Esophagus (tissue), 2 donors: ENCODE data around the gene NUFIP2. TPM values are rescaled to one million over a fixed set of nuclear protein-coding genes. Genes with fewer than 3 reads are reported as not detected.
"Not testable (repeated sequence)": the region's sequence is repeated elsewhere in the genome, so short reads cannot be mapped to it uniquely, and the experiment has no call there.

Source experiments
- H3K27ac ChIP-seq, 2 donors: one replicate each; pipeline ENCODE4 v1.5.1; 2013; ENCODE audit warnings: low read depth in 2 of 2, mild to moderate bottlenecking in 2 of 2, inconsistent platforms in 1 of 2, low read length in 1 of 2, moderate library complexity in 1 of 2
- H3K27me3 ChIP-seq, 2 donors: one replicate each; pipeline ENCODE4 v1.6.1; 2013; ENCODE audit warnings: low read length in 2 of 2, control low read depth in 1 of 2, mild to moderate bottlenecking in 1 of 2; ENCODE audit not compliant: insufficient read depth in 2 of 2, control insufficient read depth in 1 of 2
- H3K36me3 ChIP-seq, 2 donors: one replicate each; pipeline ENCODE4 v1.6.1; 2013; ENCODE audit warnings: low read length in 1 of 2; ENCODE audit not compliant: control insufficient read depth in 2 of 2, insufficient read depth in 2 of 2
- H3K4me1 ChIP-seq, 2 donors: one replicate each; pipeline ENCODE4 v1.6.1; 2013; ENCODE audit warnings: low read length in 1 of 2; ENCODE audit not compliant: control insufficient read depth in 2 of 2, insufficient read depth in 2 of 2
- H3K4me3 ChIP-seq, 2 donors: one replicate each; pipeline ENCODE4 v1.5.1; 2013; ENCODE audit warnings: low read length in 2 of 2, mild to moderate bottlenecking in 2 of 2, low read depth in 1 of 2, moderate library complexity in 1 of 2
- H3K9me3 ChIP-seq, 2 donors: one replicate each; pipeline ENCODE4 v1.6.1; 2013; ENCODE audit warnings: mild to moderate bottlenecking in 2 of 2, low read depth in 1 of 2, low read length in 1 of 2, moderate library complexity in 1 of 2; ENCODE audit not compliant: control insufficient read depth in 2 of 2, insufficient read depth in 1 of 2
- WGBS, 2 donors: extraction: QIAGEN DNeasy Blood & Tissue Kit; methylation state at CpG; one replicate each; pipeline ENCODE4 v1.1.7; 2013; 5-methylcytosine and 5-hydroxymethylcytosine counted together
- polyA plus RNA-seq, 2 donors: library from polyadenylated mRNA; stranded (reverse); fragments of 200-250 nt; gene quantifications; one replicate each; pipeline ENCODE4 v1.2.3, GENCODE V29; 2013
- donor health status: healthy with polysubstance abuse.
- donor health status: Bipolar disorder and iron deficiency.

Gene NUFIP2
- polyA plus RNA-seq, 2 donors = 7.0 to 7.5 TPM

DNA sequence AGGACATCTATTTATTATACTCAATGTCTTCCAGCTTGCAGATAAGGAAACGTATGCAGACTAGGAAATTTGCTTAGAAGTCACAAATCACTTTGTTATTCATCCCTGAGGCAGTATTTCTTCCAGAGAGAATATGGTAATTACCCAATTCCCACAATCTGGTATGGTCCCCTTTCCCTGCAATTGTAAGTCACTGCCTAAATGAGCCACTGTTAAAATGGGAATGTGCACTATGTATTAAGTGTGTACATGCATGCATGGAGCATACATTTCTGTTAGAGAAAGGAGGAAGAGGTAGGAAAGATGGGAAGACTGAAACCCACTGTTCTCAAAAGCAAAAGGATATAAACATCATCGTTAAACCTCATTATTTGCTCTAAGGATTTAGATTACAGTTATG is 10.0 kb downstream of the NUFIP2 start:
- 50 to 56% methylated on average over 2 of the region's 2 CpGs for WGBS, 2 donors
- no peaks in the 10 kb centered on the region for H3K27me3 ChIP-seq
- peaks cover 13 to 24% of the 10 kb centered on the region in 2 donors for H3K36me3 ChIP-seq
- no peaks in the 10 kb centered on the region for H3K9me3 ChIP-seq
- peaks cover 2 to 3% of the 10 kb centered on the region in 2 donors for H3K4me1 ChIP-seq
- no peak overlapping the region for H3K27ac ChIP-seq
- H3K4me3 ChIP-seq = no peak overlapping the region

DNA sequence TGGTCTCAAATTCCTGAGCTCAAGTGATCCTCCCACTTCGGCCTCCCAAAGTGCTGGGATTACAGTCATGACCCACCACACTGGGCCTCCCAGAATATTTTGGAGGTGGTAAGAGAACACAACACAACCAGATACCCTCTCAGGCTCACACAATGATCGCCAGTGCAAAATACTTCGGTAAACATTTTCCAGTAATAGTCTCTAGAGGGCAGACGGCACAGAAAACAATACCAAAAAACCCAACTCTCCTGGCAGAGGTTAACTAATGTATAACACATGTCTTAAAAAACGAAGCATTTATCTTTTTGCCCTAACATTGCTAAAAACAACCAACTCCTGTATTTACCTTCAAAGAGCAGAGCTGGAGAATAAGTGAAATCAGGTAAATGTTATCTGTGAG is 10.5 kb downstream of the NUFIP2 start:
- H3K27ac ChIP-seq = no peak overlapping the region
- peaks cover 13 to 22% of the 10 kb centered on the region in 2 donors for H3K36me3 ChIP-seq
- H3K27me3 ChIP-seq = no peaks in the 10 kb centered on the region
- H3K4me1 ChIP-seq = peaks cover 2 to 3% of the 10 kb centered on the region in 2 donors
- 60 to 62% methylated on average over 5 of the region's 5 CpGs for WGBS, 2 donors
- no peak overlapping the region for H3K4me3 ChIP-seq
- H3K9me3 ChIP-seq = no peaks in the 10 kb centered on the region

DNA sequence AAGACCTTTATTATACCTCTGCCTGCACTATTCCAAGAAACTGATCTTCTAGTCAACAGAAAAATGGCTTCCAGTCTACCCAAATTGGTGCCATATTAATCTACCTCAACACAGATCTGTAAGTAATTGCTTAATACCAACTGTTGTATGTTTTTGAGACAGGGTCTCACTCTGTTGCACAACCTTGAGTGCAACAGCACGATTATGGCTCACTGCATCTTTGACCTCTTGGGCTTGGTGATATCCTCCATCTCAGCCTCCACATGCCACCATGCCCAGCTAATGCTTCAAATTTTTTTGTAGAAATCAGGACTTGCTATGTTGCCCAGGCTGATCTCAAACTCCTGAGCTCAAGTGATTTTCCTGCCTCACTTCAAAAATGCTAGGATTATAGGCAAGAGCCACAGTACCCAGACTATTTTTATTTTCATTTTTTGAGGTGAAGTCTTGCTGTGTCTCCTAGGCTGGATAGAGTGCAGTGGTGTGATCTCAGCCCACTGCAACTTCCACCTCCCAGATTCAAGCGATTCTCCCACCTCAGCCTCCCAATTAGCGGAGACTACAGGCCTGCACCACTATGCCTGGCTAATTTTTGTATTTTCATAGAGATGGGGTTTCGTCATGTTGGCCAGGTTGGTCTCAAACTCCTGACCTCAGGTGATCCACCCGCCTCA is 14.4 kb downstream of the NUFIP2 start:
- peaks cover 3 to 13% of the 10 kb centered on the region in 2 donors for H3K36me3 ChIP-seq
- no peak overlapping the region for H3K27ac ChIP-seq
- no peaks in the 10 kb centered on the region for H3K9me3 ChIP-seq
- H3K4me3 ChIP-seq = no peak overlapping the region
- H3K27me3 ChIP-seq = no peaks in the 10 kb centered on the region
- peaks cover 2 to 6% of the 10 kb centered on the region in 2 donors for H3K4me1 ChIP-seq
- 97 to 99% methylated on average over 5 of the region's 5 CpGs for WGBS, 2 donors

DNA sequence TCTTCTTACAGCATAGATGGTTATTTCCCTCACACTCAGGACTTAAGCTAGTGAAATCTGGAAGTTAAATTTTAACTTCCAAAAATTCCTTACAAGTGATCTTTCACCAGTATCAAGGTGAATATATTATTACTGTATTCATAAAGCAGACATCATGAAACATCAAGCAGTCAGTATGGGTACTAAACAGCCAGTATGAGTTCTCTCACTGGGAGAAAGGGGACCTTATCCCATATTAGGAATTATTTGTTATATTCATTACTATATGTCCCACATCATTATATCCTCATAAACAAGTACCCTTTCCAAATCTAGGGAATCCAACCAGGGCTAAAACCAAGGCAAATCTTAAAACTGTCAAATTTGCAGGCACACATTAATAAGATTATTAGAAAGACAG is 15.3 kb downstream of the NUFIP2 start:
- H3K4me3 ChIP-seq = no peak overlapping the region
- no peaks in the 10 kb centered on the region for H3K27me3 ChIP-seq
- H3K9me3 ChIP-seq = no peaks in the 10 kb centered on the region
- no peak overlapping the region for H3K27ac ChIP-seq
- peaks cover 3 to 16% of the 10 kb centered on the region in 2 donors for H3K36me3 ChIP-seq
- peaks cover 2 to 6% of the 10 kb centered on the region in 2 donors for H3K4me1 ChIP-seq

DNA sequence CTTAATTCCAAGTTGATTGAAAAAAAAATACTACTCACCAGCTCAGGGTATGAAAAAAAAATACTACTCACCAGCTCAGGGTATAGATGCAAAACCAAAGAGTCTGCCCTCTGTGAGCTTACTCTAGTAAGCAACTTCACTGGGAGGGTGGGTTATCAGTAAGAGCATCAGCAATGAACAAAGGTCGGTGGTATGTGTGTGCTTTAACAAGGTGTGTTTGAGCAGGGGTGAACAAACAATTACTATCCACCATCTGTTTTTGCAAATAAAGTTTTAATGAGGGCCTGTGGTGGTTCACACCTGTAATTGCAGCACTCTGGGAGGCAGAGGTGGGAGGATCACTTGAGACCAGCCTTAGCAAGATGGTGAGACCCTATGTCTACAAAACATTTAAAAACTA is 20.0 kb downstream of the NUFIP2 start:
- no peaks in the 10 kb centered on the region for H3K27me3 ChIP-seq
- H3K36me3 ChIP-seq = peaks cover 3 to 9% of the 10 kb centered on the region in 2 donors
- WGBS, 2 donors = 33 to 49% methylated on average over 1 of the region's 1 CpG
- no peak overlapping the region for H3K27ac ChIP-seq
- no peaks in the 10 kb centered on the region for H3K9me3 ChIP-seq
- H3K4me3 ChIP-seq = no peak overlapping the region
- H3K4me1 ChIP-seq = peaks cover 0 to 3% of the 10 kb centered on the region in 2 donors

DNA sequence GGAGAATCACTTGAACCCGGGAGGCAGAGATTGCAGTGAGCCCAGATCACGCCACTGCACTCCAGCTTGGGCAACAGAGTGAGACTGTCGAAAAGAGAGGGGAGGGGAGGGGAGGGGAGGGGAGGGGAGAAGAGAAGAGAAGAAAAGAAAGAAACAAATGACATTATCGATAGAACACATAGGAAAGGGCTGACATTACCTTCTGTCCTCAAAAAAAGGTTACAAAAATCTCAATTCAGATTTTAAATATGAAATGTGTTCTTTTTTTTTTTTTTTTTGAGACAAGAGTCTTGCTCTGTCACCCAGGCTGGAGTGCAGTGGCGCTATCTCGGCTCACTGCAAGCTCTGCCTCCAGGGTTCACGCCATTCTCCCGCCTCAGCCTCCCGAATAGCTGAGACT is 22.0 kb downstream of the NUFIP2 start:
- H3K9me3 ChIP-seq, H3K4me1 ChIP-seq, H3K4me3 ChIP-seq, H3K27ac ChIP-seq, H3K36me3 ChIP-seq, H3K27me3 ChIP-seq: not testable (repeated sequence)
- 93 to 96% methylated on average over 9 of the region's 9 CpGs for WGBS, 2 donors

DNA sequence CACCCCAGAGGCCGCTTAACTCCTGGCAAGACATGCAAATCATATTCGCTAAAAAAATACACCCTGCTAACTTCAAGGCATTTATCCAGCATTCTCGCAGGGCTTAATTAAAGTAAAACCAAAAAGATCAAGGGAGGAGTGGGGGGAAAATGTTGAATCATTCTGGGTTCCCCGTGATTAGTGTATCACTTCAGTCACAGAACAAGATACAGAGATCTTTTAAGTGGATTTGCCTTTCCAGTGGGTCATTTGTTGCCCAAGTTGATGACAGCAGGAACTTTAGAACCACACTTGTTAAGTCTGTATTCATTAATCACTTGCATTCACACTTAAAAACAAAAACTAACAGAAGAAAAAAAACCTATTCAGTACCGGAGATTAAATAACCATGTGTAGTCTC is 30.0 kb downstream of the NUFIP2 start:
- no peaks in the 10 kb centered on the region for H3K4me1 ChIP-seq
- no peaks in the 10 kb centered on the region for H3K9me3 ChIP-seq
- H3K27ac ChIP-seq = no peak overlapping the region
- H3K36me3 ChIP-seq = peaks cover 2% of the 10 kb centered on the region in 2 donors
- no peak overlapping the region for H3K4me3 ChIP-seq
- WGBS, 2 donors = 61 to 67% methylated on average over 5 of the region's 5 CpGs
- no peaks in the 10 kb centered on the region for H3K27me3 ChIP-seq

DNA sequence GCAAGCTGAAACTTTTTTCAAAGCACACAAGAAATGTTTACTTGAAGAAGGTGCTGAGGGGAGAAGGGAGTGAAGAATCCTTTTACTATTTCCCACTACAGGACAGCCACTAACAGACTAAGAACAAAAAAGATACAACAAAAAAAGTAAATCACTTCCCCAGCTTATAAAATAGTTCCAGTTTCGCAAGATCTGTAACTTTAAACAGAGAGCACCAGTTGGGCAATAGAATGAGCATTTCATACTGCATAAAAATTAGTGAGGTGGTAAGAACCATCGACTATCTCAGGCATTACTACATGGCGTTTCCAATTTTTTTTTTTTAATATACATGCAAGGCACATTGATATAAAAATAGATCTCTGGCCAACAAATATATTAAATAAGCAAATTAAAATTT is 36.2 kb downstream of the NUFIP2 start:
- Histone ChIP-seq H3K27ac (no peak overlapping the region), H3K36me3 (peaks cover 0 to 2% of the 10 kb centered on the region in 2 donors), H3K9me3 (no peaks in the 10 kb centered on the region), H3K27me3 (no peaks in the 10 kb centered on the region), H3K4me3 (no peak overlapping the region), H3K4me1 (no peaks in the 10 kb centered on the region)
- 77 to 80% methylated on average over 3 of the region's 3 CpGs for WGBS, 2 donors

DNA sequence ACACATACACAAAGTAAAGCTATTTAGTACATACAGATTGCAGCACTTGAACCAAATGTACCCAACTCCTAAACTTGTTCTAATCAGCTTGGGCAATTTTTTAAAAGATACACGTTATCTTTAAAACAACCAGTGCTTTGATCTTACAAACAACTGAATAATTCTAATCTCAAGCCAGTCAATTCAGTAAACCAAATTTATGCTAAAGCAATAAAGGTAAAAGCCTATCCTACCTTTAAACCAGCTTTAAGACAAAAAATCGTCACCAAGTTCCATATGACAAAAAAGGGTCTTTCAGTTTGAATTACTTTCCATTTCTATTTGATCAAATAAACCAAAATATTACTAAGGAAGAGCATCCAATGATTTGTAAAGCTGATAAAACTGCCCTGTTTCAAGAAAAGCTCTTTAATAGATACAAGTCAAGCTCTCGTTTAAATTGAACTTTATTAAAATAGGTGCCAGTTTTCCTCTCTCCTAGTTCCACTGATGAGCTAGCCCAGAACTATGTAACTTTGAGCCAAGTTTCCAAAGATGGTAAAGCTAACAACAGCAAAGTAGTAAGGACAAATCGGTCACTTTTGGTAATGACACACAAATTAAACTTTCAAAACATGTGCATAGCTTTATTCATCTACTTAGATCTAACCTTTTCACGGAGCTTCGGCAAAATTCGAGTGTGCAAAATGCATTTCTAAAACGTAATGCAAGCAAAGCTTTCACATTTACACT is 37.0 kb downstream of the NUFIP2 start:
- Histone ChIP-seq H3K27ac (no peak overlapping the region), H3K36me3 (no peaks in the 10 kb centered on the region), H3K9me3 (no peaks in the 10 kb centered on the region), H3K4me1 (no peaks in the 10 kb centered on the region), H3K4me3 (no peak overlapping the region), H3K27me3 (no peaks in the 10 kb centered on the region)
- WGBS, 2 donors = 50 to 55% methylated on average over 8 of the region's 8 CpGs
